GM12875 (cell line): Measurements from ENCODE around the gene TFB2M.

ENCODE experiments used
- H3K4me3 ChIP-seq: one replicate; pipeline ENCODE4 v1.5.1; 2011; ENCODE audit warnings: low read depth, low read length, control low read depth
- CTCF ChIP-seq: IDR thresholded peaks from 2 replicates; pipeline ENCODE4 v1.5.1; 2011; ENCODE audit warnings: low read depth, mild to moderate bottlenecking, control low read depth, inconsistent platforms, low read length, moderate library complexity, borderline replicate concordance; ENCODE audit not compliant: insufficient read depth

TFB2M gene

GRCh38 chr1:246600579-246600978, 34.5 kb upstream of the TFB2M start:
- no peak for TF ChIP-seq CTCF
- no peak overlapping the region for H3K4me3 ChIP-seq

- H3K4me3 ChIP-seq, result no peak overlapping the region
- TF ChIP-seq CTCF, result no peak
Measured at GRCh38 chr1:246599315-246599714, 33.3 kb upstream of the TFB2M start.

GRCh38 chr1:246597971-246598370, 31.9 kb upstream of the TFB2M start:
- H3K4me3 ChIP-seq, result no peak overlapping the region
- no peak for TF ChIP-seq CTCF

- TF ChIP-seq CTCF, result no peak
- H3K4me3 ChIP-seq, result no peak overlapping the region
Measured at GRCh38 chr1:246597340-246597739, 31.3 kb upstream of the TFB2M start.

GRCh38 chr1:246595146-246595545, 29.1 kb upstream of the TFB2M start:
- no peak overlapping the region for H3K4me3 ChIP-seq
- no peak for TF ChIP-seq CTCF

- no peak for TF ChIP-seq CTCF
- H3K4me3 ChIP-seq, result no peak overlapping the region
Measured at GRCh38 chr1:246592695-246593094, 26.6 kb upstream of the TFB2M start.

- no peak for TF ChIP-seq CTCF
- no peak overlapping the region for H3K4me3 ChIP-seq
Measured at GRCh38 chr1:246591958-246592357, 25.9 kb upstream of the TFB2M start.
